ENCODE measurements around the gene XPO5.
A peak's percentile ranks its signal among the peaks of the same experiment; 100 is the strongest.

XPO5 gene

DNA sequence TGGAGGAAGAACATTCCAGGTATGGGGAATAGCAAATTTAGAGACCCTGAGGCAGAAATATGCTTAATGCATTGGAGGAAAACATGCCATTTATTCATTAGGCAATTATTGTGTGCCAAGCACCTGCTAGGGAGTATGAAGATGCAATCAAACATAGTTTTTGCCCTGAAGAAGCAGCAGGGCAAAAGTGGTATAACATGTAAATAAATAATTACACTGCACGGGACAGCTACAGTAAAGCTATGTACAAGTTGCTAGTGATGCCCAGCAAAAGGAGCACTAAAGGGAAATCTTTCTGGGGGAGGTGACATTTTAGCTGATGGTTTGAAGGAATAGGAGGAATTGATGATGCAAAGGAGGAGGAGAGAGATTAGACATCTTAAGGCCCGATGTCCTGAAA is 99.1 kb downstream of the XPO5 start:
- no peaks in the 10 kb centered on the region for H3K9me3 ChIP-seq (ENCODE audit: control insufficient read depth, low read length)
- peaks cover 14% of the 10 kb centered on the region for H3K4me1 ChIP-seq (ENCODE audit: control insufficient read depth, insufficient read depth, low read length, poor library complexity, severe bottlenecking)
- no peaks in the 10 kb centered on the region for H3K27me3 ChIP-seq (replicated peaks; ENCODE audit: control insufficient read depth, insufficient read depth, low read length, poor library complexity, severe bottlenecking)
- DNase-seq: no peak
- H3K4me3 ChIP-seq (ENCODE audit: insufficient read depth, low read depth, low read length, poor library complexity, severe bottlenecking): peak overlapping the region; percentile 92
- no peaks in the 10 kb centered on the region for H3K36me3 ChIP-seq (ENCODE audit: control insufficient read depth, insufficient read depth, low read length)
- H3K27ac ChIP-seq (ENCODE audit: insufficient read depth, low read length, poor library complexity, severe bottlenecking): peak overlapping the region; percentile 93

DNA sequence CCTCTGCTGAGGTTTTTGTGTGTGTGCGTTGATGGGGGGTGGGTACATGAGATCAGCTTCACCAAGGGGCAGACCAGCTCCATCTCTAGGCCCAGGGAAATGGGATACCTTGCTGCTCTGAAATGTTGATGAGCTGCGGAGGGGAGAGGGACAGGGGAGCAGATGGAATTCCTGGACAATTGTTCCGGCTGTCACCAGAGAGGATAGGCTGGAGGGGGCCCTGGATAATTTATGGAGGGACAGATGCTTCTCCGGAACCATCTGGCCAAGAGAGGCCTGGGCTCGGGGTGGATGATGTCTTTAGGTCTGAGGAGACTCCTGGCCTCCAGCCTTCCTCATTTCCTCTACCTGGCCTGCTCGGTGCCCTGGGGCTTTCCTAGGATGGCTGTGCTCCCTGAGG is 100.3 kb downstream of the XPO5 start:
- no peaks in the 10 kb centered on the region for H3K36me3 ChIP-seq (ENCODE audit: control insufficient read depth, insufficient read depth, low read length)
- peaks cover 14% of the 10 kb centered on the region for H3K4me1 ChIP-seq (ENCODE audit: control insufficient read depth, insufficient read depth, low read length, poor library complexity, severe bottlenecking)
- H3K9me3 ChIP-seq (ENCODE audit: control insufficient read depth, low read length): no peaks in the 10 kb centered on the region
- H3K27ac ChIP-seq (ENCODE audit: insufficient read depth, low read length, poor library complexity, severe bottlenecking): no peak overlapping the region
- no peaks in the 10 kb centered on the region for H3K27me3 ChIP-seq (replicated peaks; ENCODE audit: control insufficient read depth, insufficient read depth, low read length, poor library complexity, severe bottlenecking)
- no peak for DNase-seq
- no peak overlapping the region for H3K4me3 ChIP-seq (ENCODE audit: insufficient read depth, low read depth, low read length, poor library complexity, severe bottlenecking)

DNA sequence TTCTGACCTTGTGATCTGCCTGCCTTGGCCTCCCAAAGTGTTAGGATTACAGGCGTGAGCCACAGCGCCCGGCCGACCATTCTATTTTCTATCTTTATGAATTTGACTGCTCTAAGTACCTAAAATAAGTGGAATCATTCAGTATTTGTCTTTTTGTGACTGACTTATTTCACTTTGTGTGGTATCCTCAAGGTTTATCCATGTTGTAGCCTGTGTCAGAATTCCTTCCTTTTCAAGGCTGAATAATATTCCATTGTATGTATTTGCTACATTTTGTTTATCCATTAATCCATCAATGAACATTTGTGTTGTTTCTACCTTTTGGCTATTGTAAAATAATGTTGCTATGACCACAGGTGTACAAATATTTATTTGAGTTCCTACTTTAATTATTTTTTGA is 103.3 kb downstream of the XPO5 start:
- Histone ChIP-seq H3K27me3 (replicated peaks; ENCODE audit: control insufficient read depth, insufficient read depth, low read length, poor library complexity, severe bottlenecking) (no peaks in the 10 kb centered on the region), H3K27ac (ENCODE audit: insufficient read depth, low read length, poor library complexity, severe bottlenecking) (no peak overlapping the region), H3K4me3 (ENCODE audit: insufficient read depth, low read depth, low read length, poor library complexity, severe bottlenecking) (no peak overlapping the region), H3K4me1 (ENCODE audit: control insufficient read depth, insufficient read depth, low read length, poor library complexity, severe bottlenecking) (peaks cover 6% of the 10 kb centered on the region), H3K9me3 (ENCODE audit: control insufficient read depth, low read length) (no peaks in the 10 kb centered on the region), H3K36me3 (ENCODE audit: control insufficient read depth, insufficient read depth, low read length) (no peaks in the 10 kb centered on the region)
- DNase-seq: no peak

Data from effector memory CD4-positive, alpha-beta T cell (primary cell).